ENCODE measurements around the gene KCNT1.
"Not testable (repeated sequence)": the region's sequence is repeated elsewhere in the genome, so short reads cannot be mapped to it uniquely, and the experiment has no call there.

The KCNT1 gene

GRCh38 chr9:135672786-135673185 is 29.2 kb upstream of the KCNT1 start:
- not testable (repeated sequence) for DNase-seq (ENCODE audit: low read depth in 3 of 3)

- DNase-seq (ENCODE audit: low read depth in 3 of 3), result no peak
These were observed 28.0 kb upstream of the KCNT1 start for GRCh38 chr9:135673941-135674340.

DNA sequence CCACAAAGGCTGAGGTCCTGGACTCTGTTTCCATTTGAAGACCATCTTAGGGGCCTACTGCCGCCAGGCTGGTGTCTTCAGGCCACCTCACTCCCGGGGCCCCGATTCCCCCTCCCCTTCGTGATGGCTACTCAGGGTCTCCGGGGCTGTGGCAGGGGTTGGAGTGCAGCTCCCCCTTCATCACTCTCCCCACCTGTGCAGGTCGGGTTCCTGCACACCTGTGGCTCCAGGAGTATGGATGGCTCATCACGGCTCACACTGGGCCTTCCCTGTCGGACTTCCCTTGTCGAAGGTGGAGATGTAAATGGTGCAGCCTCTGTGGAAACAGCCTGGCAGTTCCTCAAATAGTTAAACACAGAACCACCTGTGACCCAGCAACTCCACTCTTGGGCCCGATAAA is 27.0 kb upstream of the KCNT1 start:
- DNase-seq (ENCODE audit: low read depth in 3 of 3), result no peak

- DNase-seq (ENCODE audit: low read depth in 3 of 3), result no peak
These were observed 25.1 kb upstream of the KCNT1 start for GRCh38 chr9:135676891-135677290.

DNA sequence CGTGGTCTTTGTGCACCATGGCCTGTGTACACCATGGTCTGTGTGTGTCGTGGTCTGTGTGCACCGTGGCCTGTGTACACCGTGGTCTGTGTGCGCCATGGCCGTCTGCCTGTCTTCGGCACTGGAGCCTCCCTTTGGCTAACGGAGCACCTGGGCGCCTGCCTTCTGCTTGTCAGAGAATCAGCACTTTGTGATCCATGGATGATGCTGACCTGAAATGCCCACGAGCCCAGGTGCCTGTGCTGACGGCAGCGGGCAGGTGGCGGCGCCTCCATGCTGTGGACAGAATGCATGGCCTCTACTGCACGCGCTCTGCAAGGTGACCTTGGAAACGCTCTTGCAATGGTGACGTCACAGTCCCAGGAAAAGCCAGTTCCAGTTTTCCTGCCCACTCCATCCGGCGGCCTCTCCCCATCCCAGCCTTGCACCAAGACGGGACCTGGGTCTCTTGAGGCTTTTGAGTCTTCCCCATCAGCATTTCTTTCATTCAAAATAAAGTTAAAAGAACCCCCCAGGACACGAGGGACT is 24.3 kb upstream of the KCNT1 start:
- DNase-seq (ENCODE audit: low read depth in 3 of 3), result no peak

GRCh38 chr9:135678236-135679017 is 23.6 kb upstream of the KCNT1 start:
- no peak for DNase-seq (ENCODE audit: low read depth in 3 of 3)

GRCh38 chr9:135680056-135680455 is 21.9 kb upstream of the KCNT1 start:
- DNase-seq (ENCODE audit: low read depth in 3 of 3), result no peak

DNA sequence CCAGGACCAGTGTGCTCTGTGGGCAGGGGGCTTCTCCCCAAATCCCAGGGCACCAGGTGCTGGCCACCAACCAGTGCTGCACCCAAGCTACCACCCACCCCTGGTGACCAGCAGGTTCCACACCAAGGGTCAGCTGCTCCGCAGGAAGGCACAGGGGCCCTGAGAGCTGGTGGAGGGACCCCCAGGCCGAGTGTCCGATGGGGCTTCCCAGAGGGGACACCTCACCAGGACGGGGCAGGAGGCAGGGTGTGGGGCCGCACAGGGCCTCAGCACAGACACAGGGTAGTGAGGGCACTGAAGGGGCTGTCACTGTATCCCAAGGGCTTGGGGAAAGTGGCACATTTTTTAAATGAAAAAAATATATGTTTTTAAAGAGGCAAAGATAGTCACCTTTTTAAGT is 20.8 kb upstream of the KCNT1 start:
- no peak for DNase-seq (ENCODE audit: low read depth in 3 of 3)

DNA sequence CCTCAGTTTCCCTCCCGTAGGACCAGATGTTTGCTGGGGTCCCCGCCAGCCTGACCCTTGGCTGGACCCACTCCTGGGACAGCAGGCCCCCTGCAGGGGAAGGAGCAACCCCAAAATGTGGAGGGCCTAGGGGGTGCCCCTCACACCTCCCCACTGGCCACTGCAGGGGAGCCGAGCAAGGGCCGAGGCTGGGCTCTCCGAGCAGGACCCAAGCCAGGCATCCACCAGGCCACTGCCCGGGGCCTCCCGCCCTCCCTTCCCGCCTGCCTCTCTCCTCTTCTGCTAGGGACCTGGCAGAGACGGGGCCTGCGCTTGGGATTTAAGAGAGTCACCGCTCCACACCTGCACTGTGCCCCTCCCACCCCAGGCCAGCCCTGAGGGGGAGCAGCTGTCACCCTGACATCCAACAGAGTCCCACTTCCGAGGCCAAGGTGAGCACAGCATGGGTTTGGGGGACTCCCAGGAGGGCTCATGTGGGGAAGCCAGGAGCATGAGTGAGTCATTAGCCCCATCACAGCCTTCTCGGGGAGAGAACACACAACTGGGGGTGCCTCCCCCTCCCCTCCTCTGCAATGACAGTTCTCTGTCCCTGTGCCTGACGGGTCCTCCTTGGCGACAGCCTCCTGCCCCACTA is 18.5 kb upstream of the KCNT1 start:
- no peak for DNase-seq (ENCODE audit: low read depth in 3 of 3)

DNA sequence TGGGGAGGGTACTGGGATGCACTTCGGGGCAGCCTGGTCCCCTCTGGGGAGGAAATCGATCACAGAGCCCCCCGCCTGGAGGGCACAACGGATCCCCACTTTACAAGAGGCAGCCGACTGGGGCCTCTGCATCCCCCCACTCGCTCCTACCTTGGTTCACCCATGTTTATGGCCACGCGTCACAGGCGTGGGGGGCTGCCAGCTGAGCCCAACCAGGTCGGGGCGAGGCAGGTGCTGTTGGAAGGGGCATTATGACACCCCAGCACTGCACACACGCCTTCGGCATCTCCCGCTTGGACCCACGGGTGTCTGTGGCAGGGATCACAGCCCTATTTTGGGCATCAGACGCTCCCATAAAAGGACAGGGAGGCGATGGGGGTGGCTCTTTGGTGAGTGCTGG is 17.3 kb upstream of the KCNT1 start:
- DNase-seq (ENCODE audit: low read depth in 3 of 3), result no peak

DNA sequence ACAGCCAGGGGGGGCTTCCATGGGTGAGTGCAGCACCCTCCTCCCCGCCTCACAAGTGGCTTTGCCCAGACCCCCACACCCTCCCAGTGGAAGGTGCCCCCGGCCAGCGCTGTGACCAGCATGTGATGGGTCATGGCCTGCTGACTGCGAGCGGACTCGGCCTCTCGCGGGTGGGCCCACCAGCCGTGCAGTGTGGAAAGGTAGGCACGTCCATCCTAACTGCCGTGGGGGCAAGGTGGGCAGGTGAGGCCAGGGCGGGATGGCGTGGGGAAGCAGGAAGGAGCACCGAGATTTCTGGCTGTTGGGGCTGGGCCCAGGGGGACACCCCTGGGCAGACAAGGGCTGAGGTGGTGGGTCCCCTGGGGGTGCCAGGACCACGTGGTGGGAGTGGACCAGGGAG is 14.8 kb upstream of the KCNT1 start:
- no peak for DNase-seq (ENCODE audit: low read depth in 3 of 3)

GRCh38 chr9:135689011-135689410 is 13.0 kb upstream of the KCNT1 start:
- no peak for DNase-seq (ENCODE audit: low read depth in 3 of 3)

GRCh38 chr9:135690836-135691570 is 11.0 kb upstream of the KCNT1 start:
- DNase-seq (ENCODE audit: low read depth in 3 of 3), result no peak

GRCh38 chr9:135692410-135692809 is 9.6 kb upstream of the KCNT1 start:
- no peak for DNase-seq (ENCODE audit: low read depth in 3 of 3)

DNA sequence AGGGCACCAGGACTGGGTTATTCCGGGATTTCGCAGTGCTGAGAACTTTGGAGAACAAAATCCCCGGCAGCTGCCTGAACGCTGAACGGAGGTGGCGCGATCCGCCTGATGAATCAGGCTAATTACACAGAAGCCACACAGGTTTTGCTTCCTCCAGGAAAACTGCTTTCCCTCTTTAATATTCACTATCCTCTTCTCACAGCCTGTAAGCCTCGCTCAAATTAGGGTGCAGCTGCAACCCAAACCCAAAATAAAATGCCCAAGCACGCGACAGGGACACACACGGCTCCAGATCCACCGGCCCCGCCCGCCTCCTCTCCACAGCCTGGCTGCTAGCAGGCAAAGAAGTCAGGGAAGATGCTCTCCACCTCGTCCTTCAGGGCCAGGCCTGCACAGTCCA is 8.7 kb upstream of the KCNT1 start:
- DNase-seq (ENCODE audit: low read depth in 3 of 3), result no peak

- DNase-seq (ENCODE audit: low read depth in 3 of 3), result no peak
These were observed 8.2 kb upstream of the KCNT1 start for GRCh38 chr9:135693771-135694170.

- no peak for DNase-seq (ENCODE audit: low read depth in 3 of 3)
These were observed 7.6 kb upstream of the KCNT1 start for GRCh38 chr9:135694414-135694813.

GRCh38 chr9:135695036-135695435 is 6.9 kb upstream of the KCNT1 start:
- DNase-seq (ENCODE audit: low read depth in 3 of 3), result no peak

DNA sequence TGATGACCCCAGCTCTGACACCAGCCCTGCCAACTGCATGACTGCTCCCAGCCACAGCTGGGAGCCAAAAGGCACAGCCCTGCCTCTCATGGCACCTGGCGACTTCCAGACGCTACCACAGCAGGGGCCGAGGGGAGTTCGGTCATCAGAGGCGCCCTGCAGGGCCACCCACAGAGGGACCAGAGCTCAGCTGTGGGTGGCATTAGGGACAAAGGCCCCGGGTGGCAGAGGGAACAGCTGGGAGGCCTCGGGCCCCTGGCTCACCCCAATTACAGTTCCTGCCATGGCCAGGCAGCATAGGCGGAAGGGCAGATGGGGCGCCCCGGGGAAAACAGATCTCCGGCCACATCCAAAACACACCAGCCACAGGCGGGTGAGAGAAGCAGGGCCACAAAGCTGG is 6.3 kb upstream of the KCNT1 start:
- DNase-seq (ENCODE audit: low read depth in 3 of 3), result no peak

DNA sequence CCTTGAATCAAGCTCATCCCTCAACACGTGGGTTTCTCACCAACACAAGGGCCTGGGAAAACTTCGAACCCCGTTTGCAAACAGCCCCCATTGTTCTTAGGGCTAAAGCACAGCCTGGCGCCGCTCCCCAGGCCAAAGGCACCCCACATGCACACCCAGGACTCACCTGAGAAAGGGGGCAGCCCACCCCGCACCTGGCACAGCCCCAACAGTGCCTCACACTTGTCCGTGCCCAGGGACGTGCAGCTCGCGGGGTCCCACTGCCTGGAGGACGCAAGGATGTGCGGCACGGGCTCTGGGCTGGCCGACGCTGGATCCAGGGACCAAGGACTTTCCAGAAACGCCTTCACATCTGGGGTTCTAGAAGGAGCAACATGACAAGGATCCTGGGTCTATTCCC is 5.5 kb upstream of the KCNT1 start:
- no peak for DNase-seq (ENCODE audit: low read depth in 3 of 3)

DNA sequence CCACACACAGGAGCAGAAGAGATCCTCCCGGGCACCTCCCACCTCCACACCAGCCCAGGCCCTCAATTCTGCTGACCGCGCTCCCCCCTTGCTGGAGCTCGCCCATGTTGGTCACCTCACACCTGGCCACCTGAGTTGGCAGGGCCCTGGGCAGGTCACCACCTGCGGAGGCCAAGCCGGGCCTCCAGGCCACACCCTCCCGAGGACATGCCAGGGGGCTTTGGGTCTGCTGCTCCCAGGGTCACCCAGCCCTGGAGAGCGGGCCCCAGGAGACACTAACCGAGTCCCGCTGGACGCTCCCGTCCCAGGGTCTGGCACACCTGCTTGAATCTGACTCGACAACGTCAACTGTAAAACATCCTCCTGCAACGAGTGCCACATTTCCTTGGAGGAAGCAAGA is 4.8 kb upstream of the KCNT1 start:
- no peak for DNase-seq (ENCODE audit: low read depth in 3 of 3)

DNA sequence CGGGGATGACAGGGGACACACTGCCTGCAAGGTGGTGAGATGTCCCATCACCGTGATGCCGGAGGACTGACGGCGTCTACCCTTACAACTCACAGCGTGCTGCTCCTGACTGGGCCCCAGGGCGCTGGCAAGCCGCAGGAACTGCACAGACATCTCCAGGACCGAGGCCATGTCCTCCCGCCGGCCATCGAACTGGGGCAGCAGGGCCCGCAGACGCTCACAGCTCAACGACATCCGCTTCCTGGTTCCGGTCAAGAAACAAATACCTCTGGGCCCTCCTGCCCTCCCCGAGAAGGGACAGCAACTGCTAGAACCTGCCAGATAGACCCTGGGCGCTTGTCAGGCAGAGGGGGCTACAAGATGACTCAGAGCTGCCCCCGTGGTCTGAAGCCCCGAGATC is 3.7 kb upstream of the KCNT1 start:
- DNase-seq (ENCODE audit: low read depth in 3 of 3), result no peak

DNA sequence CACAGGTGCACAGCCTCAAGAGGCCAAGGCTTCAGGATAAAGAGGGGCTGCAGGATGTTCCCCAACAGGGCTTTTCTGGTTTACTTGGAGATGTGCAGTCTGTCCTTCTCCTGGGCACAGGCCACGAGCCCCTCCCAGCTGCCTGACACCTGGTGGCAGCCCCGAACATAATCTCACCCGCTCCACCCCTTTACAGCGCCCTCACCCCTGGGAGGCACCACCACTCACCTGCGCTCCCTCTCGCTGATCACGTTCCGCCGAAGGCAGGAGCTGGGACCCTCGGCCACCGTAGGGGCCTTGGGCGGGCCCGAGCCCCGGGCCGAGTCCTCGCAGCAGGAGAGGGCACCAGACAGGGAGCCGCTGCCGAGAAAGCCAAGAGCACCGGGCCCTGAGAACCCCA is 3.2 kb upstream of the KCNT1 start:
- DNase-seq (ENCODE audit: low read depth in 3 of 3), result no peak
